ENCODE data around the gene KRT5. TPM values are rescaled to one million over a fixed set of nuclear protein-coding genes. Genes with fewer than 3 reads are reported as not detected.

Gene KRT5
- polyA plus RNA-seq, 1 of the 3 experiments (the other 2 are of a cell fraction) = not detected

DNA sequence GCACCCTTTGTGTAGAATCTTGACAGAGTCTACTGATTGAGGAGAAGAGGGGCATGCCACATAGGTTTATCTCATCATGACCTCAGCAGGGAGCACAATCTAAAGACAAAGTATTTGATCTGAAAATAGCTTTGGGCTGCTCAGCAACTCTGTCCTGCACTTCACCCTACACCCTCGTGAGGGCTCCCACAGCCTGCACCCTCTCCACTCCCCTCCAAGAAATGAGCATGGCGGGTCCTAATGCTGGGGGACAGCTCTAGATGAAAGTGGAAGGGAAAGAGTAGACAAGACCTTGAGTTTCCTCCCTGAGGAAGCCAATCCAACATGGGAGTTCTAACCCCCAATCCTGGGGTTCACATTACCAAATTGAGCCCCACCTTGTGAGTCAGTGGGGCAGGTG is 10.7 kb upstream of the KRT5 start:
- no peaks in the 10 kb centered on the region for H3K9me2 ChIP-seq
- WGBS (ENCODE audit: low lambda C conversion rate) = 30% methylated on average over 2 of the region's 2 CpGs
- H3K27me3 ChIP-seq (ENCODE audit: insufficient read depth) = peaks cover 27% of the 10 kb centered on the region; the same call in 1 of the 2 replicates
- TF ChIP-seq FOXJ3 (CRISPR knock-in tag; IDR thresholded peaks at IDR 0.05) = no peak
- no peak for TF ChIP-seq MEF2A (IDR thresholded peaks at IDR 0.05; ENCODE audit: borderline replicate concordance, low read depth)
- no peak for TF ChIP-seq RAD21 (IDR thresholded peaks at IDR 0.05; ENCODE audit: low read length)
- TF ChIP-seq RXRA (IDR thresholded peaks at IDR 0.05; ENCODE audit: borderline replicate concordance, low read depth) = no peak
- TF ChIP-seq TAF1 (IDR thresholded peaks at IDR 0.05; ENCODE audit: borderline replicate concordance, low read depth, low read length) = no peak
- TF ChIP-seq ELF1 (IDR thresholded peaks at IDR 0.05) = no peak
- TF ChIP-seq, protein P1, sequence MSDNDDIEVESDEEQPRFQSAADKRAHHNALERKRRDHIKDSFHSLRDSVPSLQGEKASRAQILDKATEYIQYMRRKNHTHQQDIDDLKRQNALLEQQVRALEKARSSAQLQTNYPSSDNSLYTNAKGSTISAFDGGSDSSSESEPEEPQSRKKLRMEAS (IDR thresholded peaks at IDR 0.05; ENCODE audit: low read depth) = no peak
- TF ChIP-seq TEAD4 (IDR thresholded peaks at IDR 0.05; ENCODE audit: borderline replicate concordance, insufficient read depth) = no peak
- TF ChIP-seq, protein P2, sequence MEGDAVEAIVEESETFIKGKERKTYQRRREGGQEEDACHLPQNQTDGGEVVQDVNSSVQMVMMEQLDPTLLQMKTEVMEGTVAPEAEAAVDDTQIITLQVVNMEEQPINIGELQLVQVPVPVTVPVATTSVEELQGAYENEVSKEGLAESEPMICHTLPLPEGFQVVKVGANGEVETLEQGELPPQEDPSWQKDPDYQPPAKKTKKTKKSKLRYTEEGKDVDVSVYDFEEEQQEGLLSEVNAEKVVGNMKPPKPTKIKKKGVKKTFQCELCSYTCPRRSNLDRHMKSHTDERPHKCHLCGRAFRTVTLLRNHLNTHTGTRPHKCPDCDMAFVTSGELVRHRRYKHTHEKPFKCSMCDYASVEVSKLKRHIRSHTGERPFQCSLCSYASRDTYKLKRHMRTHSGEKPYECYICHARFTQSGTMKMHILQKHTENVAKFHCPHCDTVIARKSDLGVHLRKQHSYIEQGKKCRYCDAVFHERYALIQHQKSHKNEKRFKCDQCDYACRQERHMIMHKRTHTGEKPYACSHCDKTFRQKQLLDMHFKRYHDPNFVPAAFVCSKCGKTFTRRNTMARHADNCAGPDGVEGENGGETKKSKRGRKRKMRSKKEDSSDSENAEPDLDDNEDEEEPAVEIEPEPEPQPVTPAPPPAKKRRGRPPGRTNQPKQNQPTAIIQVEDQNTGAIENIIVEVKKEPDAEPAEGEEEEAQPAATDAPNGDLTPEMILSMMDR (IDR thresholded peaks at IDR 0.05) = no peak
- no peak for TF ChIP-seq RFX5 (IDR thresholded peaks at IDR 0.05; ENCODE audit: low read length)
- TF ChIP-seq, protein P3, sequence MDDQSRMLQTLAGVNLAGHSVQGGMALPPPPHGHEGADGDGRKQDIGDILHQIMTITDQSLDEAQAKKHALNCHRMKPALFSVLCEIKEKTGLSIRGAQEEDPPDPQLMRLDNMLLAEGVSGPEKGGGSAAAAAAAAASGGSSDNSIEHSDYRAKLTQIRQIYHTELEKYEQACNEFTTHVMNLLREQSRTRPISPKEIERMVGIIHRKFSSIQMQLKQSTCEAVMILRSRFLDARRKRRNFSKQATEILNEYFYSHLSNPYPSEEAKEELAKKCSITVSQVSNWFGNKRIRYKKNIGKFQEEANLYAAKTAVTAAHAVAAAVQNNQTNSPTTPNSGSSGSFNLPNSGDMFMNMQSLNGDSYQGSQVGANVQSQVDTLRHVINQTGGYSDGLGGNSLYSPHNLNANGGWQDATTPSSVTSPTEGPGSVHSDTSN (IDR thresholded peaks at IDR 0.05) = no peak
- TF ChIP-seq, protein P4, sequence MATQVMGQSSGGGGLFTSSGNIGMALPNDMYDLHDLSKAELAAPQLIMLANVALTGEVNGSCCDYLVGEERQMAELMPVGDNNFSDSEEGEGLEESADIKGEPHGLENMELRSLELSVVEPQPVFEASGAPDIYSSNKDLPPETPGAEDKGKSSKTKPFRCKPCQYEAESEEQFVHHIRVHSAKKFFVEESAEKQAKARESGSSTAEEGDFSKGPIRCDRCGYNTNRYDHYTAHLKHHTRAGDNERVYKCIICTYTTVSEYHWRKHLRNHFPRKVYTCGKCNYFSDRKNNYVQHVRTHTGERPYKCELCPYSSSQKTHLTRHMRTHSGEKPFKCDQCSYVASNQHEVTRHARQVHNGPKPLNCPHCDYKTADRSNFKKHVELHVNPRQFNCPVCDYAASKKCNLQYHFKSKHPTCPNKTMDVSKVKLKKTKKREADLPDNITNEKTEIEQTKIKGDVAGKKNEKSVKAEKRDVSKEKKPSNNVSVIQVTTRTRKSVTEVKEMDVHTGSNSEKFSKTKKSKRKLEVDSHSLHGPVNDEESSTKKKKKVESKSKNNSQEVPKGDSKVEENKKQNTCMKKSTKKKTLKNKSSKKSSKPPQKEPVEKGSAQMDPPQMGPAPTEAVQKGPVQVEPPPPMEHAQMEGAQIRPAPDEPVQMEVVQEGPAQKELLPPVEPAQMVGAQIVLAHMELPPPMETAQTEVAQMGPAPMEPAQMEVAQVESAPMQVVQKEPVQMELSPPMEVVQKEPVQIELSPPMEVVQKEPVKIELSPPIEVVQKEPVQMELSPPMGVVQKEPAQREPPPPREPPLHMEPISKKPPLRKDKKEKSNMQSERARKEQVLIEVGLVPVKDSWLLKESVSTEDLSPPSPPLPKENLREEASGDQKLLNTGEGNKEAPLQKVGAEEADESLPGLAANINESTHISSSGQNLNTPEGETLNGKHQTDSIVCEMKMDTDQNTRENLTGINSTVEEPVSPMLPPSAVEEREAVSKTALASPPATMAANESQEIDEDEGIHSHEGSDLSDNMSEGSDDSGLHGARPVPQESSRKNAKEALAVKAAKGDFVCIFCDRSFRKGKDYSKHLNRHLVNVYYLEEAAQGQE (IDR thresholded peaks at IDR 0.05; ENCODE audit: low read depth, low read length) = no peak
- no peak for TF ChIP-seq RCOR1 (IDR thresholded peaks at IDR 0.05; ENCODE audit: low read length)
- TF ChIP-seq EZH2phosphoT487 (IDR thresholded peaks at IDR 0.05; ENCODE audit: borderline replicate concordance, low read depth) = no peak
- TF ChIP-seq, protein P5, sequence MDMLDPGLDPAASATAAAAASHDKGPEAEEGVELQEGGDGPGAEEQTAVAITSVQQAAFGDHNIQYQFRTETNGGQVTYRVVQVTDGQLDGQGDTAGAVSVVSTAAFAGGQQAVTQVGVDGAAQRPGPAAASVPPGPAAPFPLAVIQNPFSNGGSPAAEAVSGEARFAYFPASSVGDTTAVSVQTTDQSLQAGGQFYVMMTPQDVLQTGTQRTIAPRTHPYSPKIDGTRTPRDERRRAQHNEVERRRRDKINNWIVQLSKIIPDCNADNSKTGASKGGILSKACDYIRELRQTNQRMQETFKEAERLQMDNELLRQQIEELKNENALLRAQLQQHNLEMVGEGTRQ (IDR thresholded peaks at IDR 0.05; ENCODE audit: borderline replicate concordance, low read depth, low read length) = no peak
- TF ChIP-seq, protein P6, sequence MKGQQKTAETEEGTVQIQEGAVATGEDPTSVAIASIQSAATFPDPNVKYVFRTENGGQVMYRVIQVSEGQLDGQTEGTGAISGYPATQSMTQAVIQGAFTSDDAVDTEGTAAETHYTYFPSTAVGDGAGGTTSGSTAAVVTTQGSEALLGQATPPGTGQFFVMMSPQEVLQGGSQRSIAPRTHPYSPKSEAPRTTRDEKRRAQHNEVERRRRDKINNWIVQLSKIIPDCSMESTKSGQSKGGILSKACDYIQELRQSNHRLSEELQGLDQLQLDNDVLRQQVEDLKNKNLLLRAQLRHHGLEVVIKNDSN (IDR thresholded peaks at IDR 0.05; ENCODE audit: borderline replicate concordance, low read depth) = no peak
- no peak for TF ChIP-seq CHD2 (IDR thresholded peaks at IDR 0.05; ENCODE audit: low read length, partially characterized antibody)
- no peak for TF ChIP-seq GABPA (IDR thresholded peaks at IDR 0.05; ENCODE audit: low read depth)
- no peak for TF ChIP-seq NRF1 (IDR thresholded peaks at IDR 0.05; ENCODE audit: low read depth, low read length)
- TF ChIP-seq JUND (IDR thresholded peaks at IDR 0.05) = no peak
- no peaks in the 10 kb centered on the region for H3K36me3 ChIP-seq (replicated peaks in 1 of 2; ENCODE audit: control insufficient read depth in 1 of 2, insufficient read depth in 2 of 2, low read length in 1 of 2)
- ChIA-PET CTCF (interaction anchor here (1.3 kb wide), 1 partner anchor 15 kb away, joined by 3 read pairs; no protein-coding TSS in a partner anchor), POLR2A (no interaction called here)
- no peak overlapping the region for H3K4me2 ChIP-seq
- H3K27ac ChIP-seq (ENCODE audit: low read depth in 2 of 2, low read length in 1 of 2) = no peak overlapping the region
- no peak overlapping the region for H2AFZ ChIP-seq (ENCODE audit: low read depth)
- no peak for DNase-seq
- no peaks in the 10 kb centered on the region for H3F3A ChIP-seq (replicated peaks; ENCODE audit: insufficient read depth)
- H4K20me1 ChIP-seq (ENCODE audit: insufficient read depth) = no peaks in the 10 kb centered on the region
- H3K9ac ChIP-seq = no peak overlapping the region
- no peak overlapping the region for H3K4me3 ChIP-seq (ENCODE audit: low read depth in 2 of 2, low read length in 1 of 2)
- H3K79me2 ChIP-seq (ENCODE audit: insufficient read depth) = no peaks in the 10 kb centered on the region
- H3K9me3 ChIP-seq = no peaks in the 10 kb centered on the region
- H3K4me1 ChIP-seq (ENCODE audit: control insufficient read depth in 1 of 2, insufficient read depth in 2 of 2, low read depth in 1 of 2, low read length in 1 of 2) = no peaks in the 10 kb centered on the region

All from SK-N-SH (cell line).